ENCODE results near the gene MMP21.

Gene MMP21

GRCh38 chr10:125770844-125771243 lies 4.8 kb downstream of the MMP21 start:
- in situ Hi-C loops (cut with MboI; ENCODE audit: low pct_unique_long_range_greater_than_20kb, low sequenced_read_pairs): no loop called here
- no peak for DNase-seq

DNA sequence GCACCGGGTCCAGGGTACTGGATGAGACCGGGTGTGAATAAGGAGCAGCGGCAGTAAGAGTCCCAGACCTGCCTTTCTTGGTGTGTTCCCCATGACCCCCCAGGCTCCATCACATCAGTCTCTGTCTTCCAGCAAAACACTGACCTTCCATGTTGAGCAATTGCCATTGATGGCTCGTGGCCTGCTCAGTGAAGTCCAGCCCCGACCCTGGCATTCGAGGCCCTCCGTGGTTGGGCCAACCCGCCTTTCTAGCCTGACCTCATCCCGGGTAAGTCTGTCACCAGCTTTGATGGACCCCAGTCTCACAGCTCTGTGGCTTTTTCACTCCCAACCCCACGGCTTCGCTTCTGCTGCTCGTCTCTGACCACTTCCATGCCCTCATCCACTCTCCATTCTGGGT lies 6.4 kb downstream of the MMP21 start:
- in situ Hi-C loops (cut with MboI; ENCODE audit: low pct_unique_long_range_greater_than_20kb, low sequenced_read_pairs): no loop called here
- no peak for DNase-seq

GRCh38 chr10:125768219-125768855 lies 7.3 kb downstream of the MMP21 start:
- in situ Hi-C loops (cut with MboI; ENCODE audit: low pct_unique_long_range_greater_than_20kb, low sequenced_read_pairs): no loop called here
- peak; percentile 8 for DNase-seq

- in situ Hi-C loops (cut with MboI; ENCODE audit: low pct_unique_long_range_greater_than_20kb, low sequenced_read_pairs): no loop called here
- DNase-seq: no peak
Observed at GRCh38 chr10:125766511-125766910, 9.1 kb downstream of the MMP21 start.

GRCh38 chr10:125765835-125766234 lies 9.8 kb downstream of the MMP21 start:
- no peak for DNase-seq
- in situ Hi-C loops (cut with MboI; ENCODE audit: low pct_unique_long_range_greater_than_20kb, low sequenced_read_pairs): no loop called here

- in situ Hi-C loops (cut with MboI; ENCODE audit: low pct_unique_long_range_greater_than_20kb, low sequenced_read_pairs): no loop called here
- no peak for DNase-seq
Observed at GRCh38 chr10:125762692-125763648, 12.7 kb downstream of the MMP21 start.

DNA sequence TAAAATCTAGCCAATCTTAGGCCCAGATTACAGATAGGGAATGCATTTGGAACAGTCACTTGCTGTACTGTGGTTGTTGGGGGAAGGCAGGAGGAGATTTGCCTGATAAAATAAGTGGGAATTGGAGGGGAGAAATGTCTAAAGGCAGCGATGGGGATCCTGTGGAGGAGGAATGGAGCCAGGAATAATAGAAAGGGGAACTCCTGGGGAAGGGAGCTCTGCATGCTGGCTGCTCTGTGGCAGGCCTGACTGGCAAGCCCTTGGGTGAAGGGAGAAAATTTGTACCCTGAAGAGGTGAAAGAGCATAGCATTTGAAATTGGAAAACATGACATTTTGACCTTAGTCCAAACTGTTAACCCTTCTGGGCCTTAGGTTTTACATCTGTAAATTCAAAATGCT lies 13.7 kb downstream of the MMP21 start:
- DNase-seq: no peak
- in situ Hi-C loops (cut with MboI; ENCODE audit: low pct_unique_long_range_greater_than_20kb, low sequenced_read_pairs): no loop called here

GRCh38 chr10:125757742-125758141 lies 17.9 kb downstream of the MMP21 start:
- no peak for DNase-seq
- in situ Hi-C loops (cut with MboI; ENCODE audit: low pct_unique_long_range_greater_than_20kb, low sequenced_read_pairs): no loop called here

- no peak for DNase-seq
- in situ Hi-C loops (cut with MboI; ENCODE audit: low pct_unique_long_range_greater_than_20kb, low sequenced_read_pairs): no loop called here
Observed at GRCh38 chr10:125756853-125757487, 18.7 kb downstream of the MMP21 start.

DNA sequence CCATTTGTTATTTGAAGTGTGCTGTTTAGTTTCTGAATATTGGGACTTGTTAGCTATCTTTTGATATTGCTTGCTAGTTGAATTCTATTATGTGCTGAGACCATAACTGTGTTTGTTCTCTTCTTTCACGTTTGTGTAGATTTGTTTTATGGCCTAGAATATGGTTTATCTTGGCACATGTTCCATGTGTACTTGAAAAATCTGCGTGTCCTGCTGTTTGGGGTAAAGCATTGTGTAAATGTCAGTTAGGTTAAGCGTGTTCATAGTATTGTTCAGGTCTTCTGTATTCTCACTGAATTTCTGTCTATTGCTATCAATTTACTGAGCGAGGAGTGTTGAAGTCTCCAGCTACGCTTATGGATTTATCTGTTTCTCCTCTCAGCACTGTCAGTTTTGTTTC lies 19.4 kb downstream of the MMP21 start:
- in situ Hi-C loops (cut with MboI; ENCODE audit: low pct_unique_long_range_greater_than_20kb, low sequenced_read_pairs): no loop called here
- DNase-seq: no peak

DNA sequence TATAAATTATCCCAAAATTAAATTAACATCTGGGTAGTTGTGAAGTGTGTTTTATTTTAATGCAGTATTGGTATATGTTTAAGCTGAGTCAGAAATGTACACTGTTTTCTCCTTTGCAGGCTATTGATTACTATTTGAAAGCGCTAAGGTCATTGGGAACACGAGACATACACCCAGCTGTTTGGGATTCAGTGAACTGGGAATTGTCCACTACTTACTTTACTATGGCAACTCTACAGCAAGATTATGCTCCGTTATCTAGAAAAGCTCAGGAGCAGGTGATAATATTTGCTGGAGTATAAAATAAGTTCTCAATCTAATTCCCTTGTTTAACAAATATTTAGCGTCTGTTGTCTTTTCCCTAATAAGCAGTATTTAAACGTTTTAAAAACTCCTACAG lies 28.2 kb downstream of the MMP21 start:
- in situ Hi-C loops (cut with MboI; ENCODE audit: low pct_unique_long_range_greater_than_20kb, low sequenced_read_pairs): no loop called here
- DNase-seq: no peak

GRCh38 chr10:125744909-125745308 lies 30.7 kb downstream of the MMP21 start:
- in situ Hi-C loops (cut with MboI; ENCODE audit: low pct_unique_long_range_greater_than_20kb, low sequenced_read_pairs): no loop called here

DNA sequence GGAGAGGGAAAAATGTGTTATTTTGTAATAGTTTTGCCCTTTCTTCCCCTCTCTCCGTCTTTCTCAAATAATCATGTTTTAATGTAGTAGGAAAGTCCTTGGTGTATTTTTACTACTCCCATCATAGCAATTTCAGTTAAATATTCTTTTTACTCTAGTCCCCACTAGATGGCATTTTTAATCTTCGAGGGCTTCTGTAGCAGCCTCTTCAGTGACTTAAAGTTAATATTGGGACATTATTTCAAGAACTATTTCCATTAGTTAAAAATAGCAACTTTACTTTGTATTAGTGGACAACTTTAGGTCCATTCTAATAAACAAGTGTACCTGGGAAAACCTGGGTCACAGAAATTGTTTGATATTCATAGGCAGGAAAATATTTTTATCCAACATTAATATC lies 33.2 kb downstream of the MMP21 start:
- in situ Hi-C loops (cut with MboI; ENCODE audit: low pct_unique_long_range_greater_than_20kb, low sequenced_read_pairs): no loop called here
- no peak for DNase-seq

More at GRCh38 chr10:125744909-125745308, 30.7 kb downstream of the MMP21 start:
- DNase-seq: no peak

- in situ Hi-C loops (cut with MboI; ENCODE audit: low pct_unique_long_range_greater_than_20kb, low sequenced_read_pairs): no loop called here
- no peak for DNase-seq
Observed at GRCh38 chr10:125739994-125740679, 35.5 kb downstream of the MMP21 start.

- DNase-seq: no peak
- in situ Hi-C loops (cut with MboI; ENCODE audit: low pct_unique_long_range_greater_than_20kb, low sequenced_read_pairs): no loop called here
Observed at GRCh38 chr10:125738206-125738605, 37.4 kb downstream of the MMP21 start.

DNA sequence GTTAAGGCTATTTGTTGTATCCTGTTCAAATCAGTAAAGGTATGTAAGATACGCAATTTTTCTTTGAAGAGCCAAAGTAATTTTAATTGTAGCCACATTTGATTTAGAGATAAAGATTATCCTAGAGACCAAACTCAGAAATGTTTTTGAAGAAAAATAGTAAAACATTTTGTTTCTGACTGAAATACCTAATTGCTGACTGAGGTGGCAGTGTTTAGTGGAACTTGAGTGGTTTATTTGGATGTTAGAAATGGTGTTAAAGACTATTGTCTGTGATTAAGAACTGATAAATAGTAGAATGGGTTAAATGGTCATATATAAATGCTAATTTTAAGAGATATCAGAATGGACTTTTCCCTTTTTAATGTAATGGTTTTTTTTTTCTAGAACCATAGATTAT lies 40.8 kb downstream of the MMP21 start:
- DNase-seq: no peak
- in situ Hi-C loops (cut with MboI; ENCODE audit: low pct_unique_long_range_greater_than_20kb, low sequenced_read_pairs): no loop called here

DNA sequence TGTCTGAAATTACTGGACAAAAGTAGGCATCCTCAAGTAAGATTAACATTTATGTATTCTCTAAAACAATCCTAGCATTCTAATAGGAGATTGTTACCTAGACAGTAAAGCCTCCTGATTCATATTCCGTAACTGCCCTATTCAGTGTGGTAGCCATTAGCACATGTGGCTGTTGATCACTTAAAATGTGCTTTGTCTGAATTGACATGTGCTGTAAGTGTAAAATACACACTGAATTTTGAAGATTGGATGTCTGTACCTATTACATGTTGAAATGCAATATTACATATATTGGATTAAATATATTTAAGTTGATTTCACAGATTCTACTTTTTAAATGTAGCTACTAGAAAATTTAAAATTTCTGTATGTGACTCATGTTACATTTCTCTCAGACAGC lies 41.5 kb downstream of the MMP21 start:
- DNase-seq: no peak
- in situ Hi-C loops (cut with MboI; ENCODE audit: low pct_unique_long_range_greater_than_20kb, low sequenced_read_pairs): no loop called here

DNA sequence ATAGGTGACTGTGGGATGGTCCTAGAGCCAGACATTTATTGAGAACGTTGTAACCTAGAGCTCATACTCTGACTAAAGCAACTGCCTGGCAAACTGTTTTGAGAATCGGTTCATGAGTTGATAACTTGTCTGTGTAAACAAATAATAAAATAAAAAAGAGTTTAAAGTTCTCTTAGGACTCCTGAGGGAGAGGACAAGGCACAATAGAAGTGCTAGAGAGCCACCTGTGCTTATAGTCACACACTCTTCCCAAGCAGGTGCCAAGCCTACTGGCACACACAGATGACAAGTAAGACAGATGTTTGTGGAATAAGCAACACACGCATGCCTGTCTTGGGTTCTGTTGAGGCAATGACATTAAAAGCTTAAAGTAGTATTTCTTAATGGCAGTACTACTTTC lies 48.2 kb downstream of the MMP21 start:
- no peak for DNase-seq
- in situ Hi-C loops (cut with MboI; ENCODE audit: low pct_unique_long_range_greater_than_20kb, low sequenced_read_pairs): no loop called here

GRCh38 chr10:125726914-125727313 lies 48.7 kb downstream of the MMP21 start:
- no peak for DNase-seq
- in situ Hi-C loops (cut with MboI; ENCODE audit: low pct_unique_long_range_greater_than_20kb, low sequenced_read_pairs): no loop called here

DNA sequence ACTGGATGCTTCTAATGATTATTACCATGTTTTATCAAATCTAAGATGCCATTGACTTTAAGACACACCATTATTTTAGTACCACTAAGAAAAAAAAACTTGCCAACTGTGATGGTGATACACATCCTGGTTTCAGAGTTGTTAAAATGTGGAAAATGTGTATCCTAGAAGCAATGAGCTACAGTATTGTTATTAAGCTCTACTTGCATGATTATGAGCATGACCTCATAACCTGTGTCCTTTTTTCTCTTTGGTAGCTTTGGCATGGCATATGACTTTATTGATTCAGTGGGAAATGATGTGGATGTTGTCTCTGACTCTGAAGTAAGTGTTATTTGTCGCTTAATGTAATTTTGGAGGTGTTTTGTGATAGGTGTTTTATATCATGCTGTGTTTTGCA lies 52.8 kb downstream of the MMP21 start:
- in situ Hi-C loops (cut with MboI; ENCODE audit: low pct_unique_long_range_greater_than_20kb, low sequenced_read_pairs): no loop called here
- no peak for DNase-seq

Data from KBM-7 (cell line).